T1000 (cell line): ENCODE results near the gene TEX264.
A peak's percentile ranks its signal among the peaks of the same experiment; 100 is the strongest.
"Not testable (repeated sequence)": the region's sequence is repeated elsewhere in the genome, so short reads cannot be mapped to it uniquely, and the experiment has no call there.

Source experiments
- DNase-seq: peaks from one replicate; lab custom pipeline; 2025; ENCODE audit warnings: mixed read lengths; lab: John Stamatoyannopoulos, UW

TEX264 gene, protein sequence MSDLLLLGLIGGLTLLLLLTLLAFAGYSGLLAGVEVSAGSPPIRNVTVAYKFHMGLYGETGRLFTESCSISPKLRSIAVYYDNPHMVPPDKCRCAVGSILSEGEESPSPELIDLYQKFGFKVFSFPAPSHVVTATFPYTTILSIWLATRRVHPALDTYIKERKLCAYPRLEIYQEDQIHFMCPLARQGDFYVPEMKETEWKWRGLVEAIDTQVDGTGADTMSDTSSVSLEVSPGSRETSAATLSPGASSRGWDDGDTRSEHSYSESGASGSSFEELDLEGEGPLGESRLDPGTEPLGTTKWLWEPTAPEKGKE

GRCh38 chr3:51670823-51671733 lies at the start of gene TEX264:
TEX264 (plus strand) TSS chr3:51671252; CDS start chr3:51674305, 3,053 bp downstream.
- peak; percentile 80 for DNase-seq

- no peak for DNase-seq
These were observed 48.6 kb upstream of the TEX264 start for GRCh38 chr3:51622413-51622812.

DNA sequence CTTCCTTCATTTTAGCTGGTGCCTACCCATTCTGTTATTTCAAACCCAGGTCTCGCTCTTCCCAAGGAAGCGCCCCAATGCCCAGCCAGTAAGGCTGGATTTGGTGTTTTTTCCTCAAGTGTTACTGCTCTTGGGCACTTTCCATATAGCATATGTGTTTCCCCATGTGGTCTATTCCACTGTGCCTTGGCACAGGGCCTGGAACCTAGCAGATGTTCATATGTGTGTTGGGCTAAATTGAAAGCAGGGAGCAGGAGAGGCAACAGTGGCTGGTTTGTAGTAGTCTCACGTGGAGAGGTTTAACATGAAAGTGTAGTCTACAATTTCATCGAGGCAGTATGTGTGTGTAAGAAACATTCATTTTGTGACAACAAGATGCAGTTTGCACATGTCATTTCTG lies 48.2 kb upstream of the TEX264 start:
- DNase-seq, result no peak

- DNase-seq, result no peak
These were observed 40.5 kb upstream of the TEX264 start for GRCh38 chr3:51630513-51630912.

DNA sequence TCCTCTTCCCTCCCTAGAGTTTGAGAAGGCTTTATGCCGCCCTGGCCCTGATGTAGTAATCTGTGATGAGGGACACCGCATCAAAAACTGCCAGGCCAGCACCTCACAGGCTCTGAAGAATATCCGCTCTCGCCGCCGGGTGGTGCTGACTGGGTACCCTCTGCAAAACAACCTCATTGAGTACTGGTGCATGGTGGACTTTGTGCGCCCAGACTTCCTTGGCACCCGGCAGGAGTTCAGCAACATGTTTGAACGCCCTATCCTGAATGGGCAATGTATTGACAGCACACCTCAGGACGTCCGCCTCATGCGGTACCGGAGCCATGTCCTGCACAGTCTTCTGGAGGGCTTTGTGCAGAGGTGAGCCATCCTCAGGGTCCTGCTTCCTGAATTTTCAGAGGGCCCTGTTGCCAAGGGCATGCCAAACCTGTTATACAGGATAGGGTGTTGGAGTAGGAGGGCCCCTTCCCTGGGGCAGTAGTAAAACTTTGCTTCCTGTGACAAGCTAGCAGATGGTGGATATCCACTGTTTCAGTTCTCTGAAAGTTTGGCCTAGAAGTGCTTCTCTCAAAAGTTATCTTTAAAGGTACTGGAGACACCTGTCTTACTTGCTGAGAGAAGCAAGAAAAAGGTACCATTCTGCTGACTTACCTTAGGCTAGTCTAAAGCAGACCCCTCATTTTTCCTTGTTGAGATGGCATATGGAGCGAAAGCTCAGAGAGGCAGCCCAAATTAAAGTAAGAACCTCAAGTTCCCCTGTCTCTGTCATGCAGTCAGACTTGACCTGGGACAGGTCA lies 33.7 kb upstream of the TEX264 start:
- no peak for DNase-seq

DNA sequence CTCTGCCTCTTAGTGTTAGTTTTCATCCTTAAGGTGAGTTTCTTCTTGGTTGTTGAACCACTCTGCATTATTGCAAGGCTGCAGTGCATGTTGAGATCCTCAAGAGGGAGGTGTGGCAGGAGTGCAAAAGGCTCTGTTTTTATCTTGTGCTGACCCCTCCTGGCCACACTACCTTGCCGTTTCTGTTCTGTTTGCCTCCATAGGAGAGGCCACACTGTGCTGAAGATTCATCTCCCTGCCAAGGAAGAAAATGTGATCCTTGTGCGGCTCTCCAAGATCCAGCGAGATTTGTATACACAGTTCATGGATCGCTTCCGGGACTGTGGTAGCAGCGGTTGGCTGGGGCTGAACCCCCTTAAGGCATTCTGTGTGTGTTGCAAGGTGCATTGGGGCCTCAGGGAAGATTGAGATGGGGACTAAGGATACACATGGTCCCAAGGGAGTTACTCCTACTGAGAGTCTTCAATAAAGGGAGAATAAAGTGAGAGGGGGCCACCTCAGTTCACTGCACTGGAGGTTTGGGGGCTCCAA lies 33.0 kb upstream of the TEX264 start:
- DNase-seq, result no peak

- no peak for DNase-seq
These were observed 28.6 kb upstream of the TEX264 start for GRCh38 chr3:51642462-51642861.

GRCh38 chr3:51646091-51646490 lies 25.0 kb upstream of the TEX264 start:
- DNase-seq, result no peak

DNA sequence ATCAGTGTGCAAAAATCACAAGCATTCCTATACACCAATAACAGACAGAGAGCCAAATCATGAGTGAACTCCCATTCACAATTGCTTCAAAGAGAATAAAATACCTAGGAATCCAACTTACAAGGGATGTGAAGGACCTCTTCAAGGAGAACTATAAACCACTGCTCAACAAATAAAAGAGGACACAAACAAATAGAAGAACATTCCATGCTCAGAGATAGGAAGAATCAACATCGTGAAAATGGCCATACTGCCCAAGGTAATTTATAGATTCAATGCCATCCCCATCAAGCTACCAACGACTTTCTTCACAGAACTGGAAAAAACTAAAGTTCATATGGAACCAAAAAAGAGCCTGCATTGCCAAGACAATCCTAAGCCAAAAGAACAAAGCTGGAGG lies 18.9 kb upstream of the TEX264 start:
- not testable (repeated sequence) for DNase-seq

GRCh38 chr3:51653409-51653808 lies 17.6 kb upstream of the TEX264 start:
- DNase-seq, result not testable (repeated sequence)

DNA sequence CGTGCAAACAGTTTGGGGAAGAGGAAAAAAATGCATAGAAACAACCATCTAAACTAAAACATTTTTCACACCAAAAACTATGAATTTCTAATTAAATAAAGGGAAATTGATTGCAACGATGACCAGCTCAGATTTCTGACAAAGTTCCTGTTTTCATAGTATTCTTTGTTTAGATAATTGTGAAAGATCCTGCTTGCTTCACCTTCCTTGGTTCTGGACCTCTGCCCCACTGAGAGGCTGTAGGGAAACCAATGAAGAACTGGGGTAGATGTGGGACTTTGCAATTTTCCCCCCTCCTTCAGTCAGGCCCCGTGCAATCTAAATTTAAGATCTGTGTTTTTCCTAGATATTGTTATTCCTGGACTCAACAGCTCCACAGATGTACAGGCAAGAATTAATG lies 13.8 kb upstream of the TEX264 start:
- no peak for DNase-seq

DNA sequence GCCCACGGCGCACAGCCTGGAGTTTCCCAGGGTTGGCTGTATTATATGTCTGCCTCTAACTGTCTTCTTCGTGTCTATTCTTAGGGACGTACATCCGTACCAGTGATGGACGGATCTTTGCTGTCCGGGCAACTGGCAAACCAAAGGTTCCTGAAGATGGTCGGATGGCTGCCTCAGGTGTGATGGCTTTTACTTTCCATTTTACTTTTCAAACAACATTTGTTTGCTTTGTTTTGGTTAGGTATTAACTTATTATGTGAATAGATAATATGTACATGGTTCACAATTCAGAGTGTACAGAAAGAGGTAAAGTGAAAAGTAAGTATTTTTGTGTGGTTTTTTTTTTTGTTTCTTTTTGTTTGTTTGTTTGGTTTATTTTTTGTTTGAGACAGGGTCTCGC lies 11.1 kb upstream of the TEX264 start:
- no peak for DNase-seq

DNA sequence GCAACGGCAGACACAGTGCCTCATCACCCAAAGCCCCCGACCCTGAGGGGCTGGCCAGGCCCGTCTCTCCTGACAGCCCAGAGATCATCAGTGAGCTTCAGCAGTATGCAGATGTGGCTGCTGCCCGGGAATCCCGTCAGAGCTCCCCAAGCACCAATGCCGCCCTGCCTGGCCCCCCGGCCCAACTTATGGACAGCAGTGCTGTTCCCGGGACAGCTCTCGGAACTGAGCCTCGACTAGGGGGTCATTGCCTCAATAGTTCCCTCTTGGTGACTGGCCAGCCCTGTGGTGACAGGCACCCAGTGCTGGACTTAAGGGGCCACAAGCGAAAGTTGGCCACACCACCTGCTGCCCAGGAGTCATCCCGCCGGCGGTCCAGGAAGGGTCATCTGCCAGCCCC lies 8.6 kb upstream of the TEX264 start:
- DNase-seq, result no peak

DNA sequence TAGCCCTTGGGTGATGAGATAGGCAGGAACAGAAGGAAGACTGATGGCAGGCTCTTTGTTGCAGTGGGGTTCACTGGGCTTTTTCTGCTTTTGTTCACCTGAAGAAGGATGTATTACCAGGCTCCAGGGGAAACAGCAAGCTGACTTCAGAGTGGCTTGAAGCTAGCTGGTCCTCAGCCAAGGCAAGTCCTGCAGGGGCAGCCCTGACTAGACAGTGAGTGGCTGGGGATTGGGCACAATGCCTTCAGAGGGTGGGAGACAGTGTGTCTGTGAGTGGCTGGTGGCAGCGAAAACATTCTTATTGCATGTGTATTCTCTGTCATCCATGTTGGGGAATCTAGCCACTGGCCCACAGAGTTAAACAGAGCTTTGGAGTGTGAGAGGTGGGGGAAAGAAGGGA lies 2.3 kb upstream of the TEX264 start:
- DNase-seq, result no peak

DNA sequence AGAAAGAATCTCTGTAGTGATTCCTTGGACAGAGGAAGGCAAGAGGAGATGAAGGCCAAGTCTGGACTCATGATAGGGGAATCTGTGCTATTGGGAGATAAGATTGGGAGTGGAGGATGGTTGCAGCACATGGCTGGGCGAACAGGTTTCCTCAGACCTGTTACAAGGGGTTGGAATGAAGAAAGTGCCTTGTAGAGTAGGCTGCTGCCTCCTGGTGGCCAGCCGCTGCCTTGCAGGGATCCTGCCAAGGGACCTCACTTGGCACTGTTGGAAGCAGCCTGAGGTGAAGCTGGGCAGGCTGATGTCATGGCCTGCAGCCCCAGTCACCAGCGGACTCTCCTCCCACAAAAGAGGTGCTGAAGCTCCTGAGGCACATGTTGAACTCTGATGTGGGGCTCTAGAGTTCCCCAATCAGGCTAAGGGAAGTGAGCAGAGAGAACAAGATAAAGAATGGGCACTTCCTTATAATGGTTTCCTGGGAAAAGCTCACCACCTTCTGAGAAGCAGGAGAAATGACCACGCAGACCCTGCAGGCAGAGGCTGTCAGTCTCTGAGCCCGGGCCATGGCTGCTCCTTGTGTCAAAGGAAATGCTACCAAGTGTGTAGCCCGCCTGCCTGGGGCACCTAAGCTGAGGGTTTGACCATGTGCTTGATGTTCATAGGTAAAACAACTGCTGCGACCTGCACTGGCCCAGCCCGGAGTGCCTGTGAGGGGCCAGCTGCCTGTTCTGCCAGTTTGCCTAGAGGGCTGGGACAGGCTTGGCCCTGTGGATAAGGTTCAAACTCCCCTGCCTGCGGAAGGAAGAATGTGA lies 1.6 kb upstream of the TEX264 start:
- peak; percentile 85 for DNase-seq

DNA sequence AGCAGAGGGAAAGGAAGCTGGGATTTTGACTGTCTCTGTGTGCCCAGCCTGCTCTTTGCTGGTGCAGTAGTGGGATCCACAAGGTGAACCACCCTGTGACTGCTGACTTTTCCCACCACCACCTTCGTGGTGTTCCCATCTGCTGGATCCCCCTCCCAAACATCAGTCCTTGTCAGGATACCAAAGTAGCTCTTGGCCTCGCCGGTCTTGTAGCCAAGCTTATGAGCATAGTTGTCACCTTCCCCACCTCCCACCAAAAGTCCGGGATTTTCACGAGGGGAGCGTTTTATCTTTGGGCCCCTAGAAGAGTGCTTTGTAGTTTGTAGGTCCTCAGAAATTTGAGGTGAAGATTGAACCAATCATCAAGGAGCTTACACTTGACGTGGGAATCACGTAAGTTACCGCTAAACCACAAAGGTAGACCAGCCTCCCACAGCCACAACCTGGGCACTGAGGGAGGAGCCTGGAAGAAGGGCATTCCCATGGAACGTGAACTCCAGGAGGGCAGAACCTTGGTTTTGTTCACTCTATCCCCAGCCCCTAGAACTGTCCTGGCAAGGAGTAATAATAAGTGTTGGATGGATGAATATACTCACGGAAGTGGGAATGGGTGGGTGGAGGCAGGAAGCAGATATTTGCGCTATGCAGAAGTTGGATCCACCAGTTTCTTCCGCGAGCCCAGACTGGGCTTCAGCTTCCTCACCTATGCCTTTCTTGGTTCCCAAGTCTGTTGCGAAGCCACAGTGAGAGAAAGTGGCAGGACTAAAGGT lies 814 bp upstream of the TEX264 start:
- no peak for DNase-seq

DNA sequence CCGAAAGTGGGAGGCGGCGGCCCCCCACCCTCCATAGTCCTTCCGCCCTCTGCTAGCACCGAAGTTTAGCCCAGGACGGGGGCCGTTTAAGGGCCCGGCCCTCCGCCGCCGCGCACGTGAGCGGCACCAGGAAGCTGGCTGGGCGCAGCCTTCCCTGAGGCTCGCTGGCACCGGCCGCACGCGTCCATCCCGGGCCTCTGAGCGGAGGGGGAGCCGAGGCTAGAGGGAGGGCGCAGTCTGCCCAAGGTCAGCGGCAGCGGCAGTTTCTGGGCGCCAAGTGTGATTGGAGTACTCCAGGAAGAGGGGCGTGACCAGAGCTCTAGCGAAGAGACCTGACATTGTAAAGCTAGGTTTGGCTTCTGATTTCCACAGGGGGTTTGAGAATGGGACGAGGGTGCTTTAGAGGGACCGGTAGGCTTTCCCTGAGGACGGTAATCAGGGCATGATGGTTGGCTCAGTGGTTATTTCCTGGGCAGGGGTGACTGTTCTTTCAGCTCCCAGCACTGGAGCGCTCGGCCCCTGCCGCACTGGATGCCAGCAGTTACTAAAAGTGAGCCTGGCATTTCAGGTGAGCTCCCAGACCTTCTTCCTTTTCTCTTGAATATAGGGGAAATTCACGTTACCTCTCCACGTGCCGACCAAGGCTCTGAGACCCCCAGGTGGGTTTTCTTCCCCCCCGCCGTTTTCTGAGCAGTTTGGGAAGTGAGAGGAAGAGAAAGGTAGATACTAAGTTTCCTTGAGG lies 853 bp downstream of the TEX264 start:
- DNase-seq, result peak; percentile 44

DNA sequence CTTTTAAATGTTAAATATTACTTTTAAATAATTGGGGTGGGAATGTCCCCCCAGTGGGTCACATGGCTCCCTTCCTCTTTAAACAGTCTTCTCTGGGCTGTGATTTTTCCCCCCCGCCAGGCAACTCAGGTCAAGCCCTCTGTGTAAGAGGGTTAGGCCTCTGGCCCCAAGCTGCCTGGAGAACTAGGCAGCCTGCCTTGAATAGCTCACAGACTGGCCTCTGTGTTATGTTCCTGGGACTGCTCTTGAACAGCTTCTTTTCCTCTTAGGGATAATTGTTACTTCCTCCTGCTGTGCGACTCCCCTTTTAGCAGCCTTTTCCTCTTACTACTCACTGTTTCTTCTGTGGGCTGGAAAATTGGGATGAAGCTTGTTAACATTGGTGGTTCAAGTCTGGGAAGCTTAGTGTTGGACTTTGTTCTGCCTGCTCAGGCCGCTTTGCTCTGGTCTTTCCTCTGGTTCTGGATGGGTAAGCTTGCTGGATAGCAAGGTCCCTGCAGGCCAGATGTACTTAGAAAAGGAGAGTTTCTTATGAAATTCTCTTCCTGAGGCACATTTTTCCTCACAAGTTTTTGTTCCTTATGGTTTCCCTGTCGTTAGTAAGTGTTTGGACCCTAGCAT lies 2.2 kb downstream of the TEX264 start:
- DNase-seq, result no peak
